GM18519 (cell line): ENCODE measurements around the gene PLCD3.

ENCODE experiments used
- ATAC-seq: cut with Tn5 transposase; IDR thresholded peaks from one replicate; pipeline ENCODE4 v1.9.1; 2021; ENCODE audit warnings: mild to moderate bottlenecking, moderate library complexity; ENCODE audit not compliant: unreplicated experiment, low FRiP score

The PLCD3 gene

DNA sequence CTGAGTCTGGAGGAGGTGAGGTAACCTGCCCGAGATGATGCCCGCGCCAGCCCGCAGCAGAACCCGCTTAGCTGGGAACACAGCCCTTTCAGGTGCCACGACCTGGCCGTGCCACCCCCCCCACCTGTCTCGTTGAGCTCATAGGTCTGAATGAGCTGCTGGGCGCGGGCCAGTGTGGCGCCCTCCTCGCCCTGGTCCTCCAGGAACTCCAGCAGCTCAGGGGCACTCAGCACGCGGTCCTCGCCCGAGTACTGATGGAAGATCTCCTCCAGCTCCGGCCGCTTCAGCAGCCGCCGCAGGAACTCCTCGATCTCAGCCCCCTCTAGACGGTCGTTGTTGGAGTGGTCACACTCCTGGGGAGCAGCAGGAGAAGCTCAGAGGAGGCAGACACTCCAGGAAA, 13.6 kb downstream of the PLCD3 start:
- ATAC-seq = no peak

GRCh38 chr17:45117848-45118646, 14.3 kb downstream of the PLCD3 start:
- ATAC-seq = no peak

GRCh38 chr17:45117334-45117733, 15.0 kb downstream of the PLCD3 start:
- ATAC-seq = no peak

DNA sequence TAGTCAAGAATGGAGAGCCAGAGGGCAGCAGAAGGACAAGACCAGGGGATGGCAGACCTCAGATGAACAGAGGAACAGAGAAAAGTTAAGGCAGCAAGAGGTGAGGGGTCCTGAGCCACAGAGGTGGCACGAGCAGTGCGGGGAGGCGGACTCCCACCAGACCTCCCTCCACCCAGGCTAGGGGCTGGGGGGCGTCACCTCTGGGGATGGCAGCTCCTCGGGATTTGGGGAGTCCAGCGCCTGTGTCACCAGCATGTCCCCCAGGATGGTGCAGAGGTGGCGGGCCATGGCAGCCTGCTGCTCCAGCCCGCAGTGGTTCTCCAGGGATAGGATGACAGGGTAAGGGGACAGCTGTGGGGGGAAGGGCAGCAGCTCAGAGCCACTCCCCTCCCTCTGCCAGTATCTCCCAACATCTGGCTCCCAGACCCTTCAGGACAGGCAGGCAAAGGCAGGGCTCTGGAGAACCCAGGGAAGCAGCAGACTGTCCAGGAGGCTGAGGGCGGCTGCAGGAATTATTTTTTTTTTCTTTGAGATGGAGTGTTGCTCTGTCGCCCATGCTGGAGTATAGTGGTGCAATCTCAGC, 15.8 kb downstream of the PLCD3 start:
- ATAC-seq = no peak

- no peak for ATAC-seq
These were observed 16.4 kb downstream of the PLCD3 start for GRCh38 chr17:45115871-45116270.

- ATAC-seq = no peak
These were observed 17.2 kb downstream of the PLCD3 start for GRCh38 chr17:45115015-45115625.

DNA sequence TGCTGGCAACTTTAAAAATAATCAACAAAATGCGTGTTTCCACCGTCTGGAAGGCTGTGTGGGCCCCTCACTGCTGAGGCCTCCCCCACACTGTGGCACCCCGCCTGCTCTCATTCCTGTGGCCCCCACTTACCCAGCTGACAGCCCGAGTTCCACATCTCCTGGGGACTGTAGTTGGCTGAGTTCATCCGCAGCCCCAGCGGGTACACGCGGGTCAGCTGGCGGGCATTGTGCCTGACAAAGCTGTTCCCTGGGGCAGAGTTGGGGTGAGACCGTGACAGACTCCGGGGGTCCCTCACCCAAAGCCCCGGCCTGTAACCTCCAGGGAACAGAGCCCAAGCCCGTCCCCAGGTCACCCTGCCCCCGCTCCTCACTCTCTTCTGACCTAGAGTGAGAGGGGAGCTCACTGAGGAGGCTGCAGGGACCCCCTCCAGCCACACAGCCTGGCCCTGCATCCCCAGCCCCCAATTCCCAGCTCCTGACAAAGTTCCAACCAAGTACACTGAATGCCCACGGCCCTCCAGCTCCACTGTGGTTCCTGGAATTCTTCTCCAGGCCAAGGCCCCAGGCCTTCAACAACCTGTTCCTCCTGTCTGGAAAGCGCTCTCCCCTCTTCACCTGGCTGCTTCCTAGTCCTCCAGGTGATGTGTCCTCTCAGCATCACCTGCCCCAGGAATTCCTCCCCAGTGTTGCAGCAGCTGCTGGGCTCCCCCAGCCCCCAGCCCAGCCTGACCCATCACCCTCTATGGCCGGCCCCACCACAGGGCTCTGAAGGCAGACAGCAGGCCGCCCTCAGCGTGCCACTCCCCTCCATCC, 18.0 kb downstream of the PLCD3 start:
- no peak for ATAC-seq

- ATAC-seq = no peak
These were observed 18.9 kb downstream of the PLCD3 start for GRCh38 chr17:45113424-45113754.

- no peak for ATAC-seq
These were observed 19.5 kb downstream of the PLCD3 start for GRCh38 chr17:45112559-45113423.

DNA sequence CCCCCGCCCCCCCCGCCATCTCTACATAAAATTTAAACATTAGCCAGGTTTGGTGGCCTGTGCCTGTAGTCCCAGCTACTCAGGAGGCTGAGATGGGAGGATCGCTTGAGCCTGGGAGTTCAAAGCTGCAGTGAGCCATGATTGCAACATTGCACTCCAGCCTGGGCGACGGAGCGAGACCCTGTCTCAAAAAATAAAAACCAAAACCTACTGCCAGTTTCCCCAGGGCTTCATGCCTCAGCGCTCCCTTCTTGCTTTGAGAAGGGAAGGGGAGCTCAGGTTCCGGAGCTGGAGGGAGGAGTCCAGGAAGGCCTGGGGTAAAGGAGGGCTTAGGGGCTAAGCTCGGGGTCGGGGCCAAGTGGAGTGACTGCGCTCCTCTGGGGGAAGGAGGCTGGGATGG, 20.5 kb downstream of the PLCD3 start:
- ATAC-seq = no peak

DNA sequence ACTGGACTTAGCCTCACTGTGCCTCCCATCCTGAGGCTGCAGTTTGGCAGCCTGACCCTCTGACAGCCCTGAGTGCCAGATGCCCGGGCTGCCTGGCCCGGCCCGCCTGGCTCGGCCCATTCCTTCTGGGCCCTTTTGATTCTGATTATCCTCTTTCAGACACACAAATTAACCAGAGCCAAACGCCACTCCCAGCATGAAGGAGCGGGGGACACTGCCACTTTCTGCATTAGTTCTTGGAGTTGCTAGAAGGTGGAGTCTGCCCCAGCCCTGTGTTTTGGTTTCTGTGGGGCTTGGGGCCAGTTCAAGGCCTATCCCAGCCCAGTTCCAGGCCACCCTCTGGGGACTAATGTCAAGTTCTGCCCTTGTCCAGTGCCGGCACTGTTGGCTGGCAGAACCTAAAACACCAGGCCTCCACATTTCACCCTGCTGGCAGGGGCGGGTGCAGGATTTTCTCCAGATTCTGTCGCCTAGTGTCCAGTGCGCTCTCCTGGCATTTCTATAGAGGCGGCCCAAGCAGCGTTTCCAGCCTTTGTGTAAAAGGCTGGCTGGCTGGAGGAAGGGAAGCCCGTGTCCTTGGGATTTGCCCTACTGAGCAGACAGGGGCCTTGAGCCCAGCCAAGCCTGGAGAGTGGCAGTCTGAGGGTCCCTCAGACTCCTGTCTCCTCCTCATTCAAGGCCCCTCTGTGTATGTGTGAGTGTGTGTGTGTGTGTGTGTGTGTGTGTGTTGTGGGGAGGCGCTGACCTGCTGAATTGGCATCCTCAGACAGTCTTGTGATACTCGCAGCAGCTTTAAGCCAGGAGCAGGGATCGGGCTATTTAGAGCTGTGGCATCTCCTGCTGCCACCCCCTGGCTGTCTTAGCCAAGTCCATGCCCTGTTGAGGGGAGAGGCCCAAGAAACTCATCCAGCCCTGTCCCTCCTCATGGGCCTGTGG, 21.4 kb downstream of the PLCD3 start:
- no peak for ATAC-seq

DNA sequence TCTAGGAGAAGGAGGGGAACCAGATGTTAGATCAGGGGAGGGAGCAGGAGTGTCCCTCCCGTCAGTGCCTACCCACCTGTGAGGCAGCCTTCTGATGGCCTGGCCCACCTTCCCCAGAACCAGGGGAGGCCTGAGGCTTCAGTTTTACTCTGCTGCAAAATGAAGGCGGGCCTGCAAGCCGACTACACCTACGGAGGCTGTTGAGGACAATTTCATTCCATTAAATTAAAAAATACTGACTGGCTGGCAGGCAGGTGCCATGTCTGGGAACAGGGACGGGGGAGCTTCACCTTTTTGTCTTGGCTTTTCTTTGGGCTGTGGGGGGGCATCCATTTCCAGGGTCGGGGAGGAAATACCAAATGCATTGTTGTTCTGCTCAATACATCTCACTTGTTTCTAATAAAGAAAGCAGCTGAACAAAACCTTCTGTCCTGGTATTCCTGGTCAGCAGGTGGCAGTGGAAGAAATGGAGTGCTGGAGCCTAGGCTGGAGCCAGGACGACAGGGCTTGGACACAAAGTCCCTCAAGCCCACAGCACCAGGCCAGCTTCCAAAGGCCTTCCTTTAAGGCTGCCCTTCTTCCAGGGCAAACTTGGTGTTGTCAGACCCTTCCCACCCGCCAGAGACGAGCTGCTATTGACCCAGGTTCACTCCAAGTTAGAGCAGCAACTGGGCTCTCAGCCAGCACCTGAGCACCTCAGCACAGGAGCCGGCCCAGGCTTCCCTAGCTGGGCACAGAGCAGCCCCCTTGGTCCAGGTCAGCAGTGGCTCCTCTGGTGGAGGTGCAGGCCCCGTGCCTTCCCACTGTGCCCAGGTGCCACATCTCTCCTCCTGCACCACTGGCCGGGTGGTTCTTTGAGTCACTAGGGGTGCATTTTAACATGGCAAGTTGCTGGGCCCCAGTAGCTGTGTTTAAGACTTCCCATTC, 23.5 kb downstream of the PLCD3 start:
- ATAC-seq = no peak

DNA sequence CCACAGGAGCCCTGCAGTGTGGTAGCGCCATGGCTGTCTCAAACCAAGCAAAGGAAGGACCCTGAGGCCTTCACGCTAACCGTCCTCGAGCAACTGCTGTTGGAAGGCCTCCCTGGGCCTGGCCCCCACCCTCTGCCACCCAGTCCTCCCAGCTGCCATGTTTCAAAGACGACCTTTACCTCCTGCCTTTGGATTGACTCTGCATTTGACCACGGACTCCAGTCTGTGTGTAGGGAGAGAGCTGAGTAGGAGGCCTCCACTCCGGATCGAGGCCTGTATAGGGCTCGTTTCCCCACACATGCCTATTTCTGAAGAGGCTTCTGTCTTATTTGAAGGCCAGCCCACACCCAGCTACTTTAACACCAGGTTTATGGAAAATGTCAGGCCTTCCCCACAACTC, 24.3 kb downstream of the PLCD3 start:
- no peak for ATAC-seq

DNA sequence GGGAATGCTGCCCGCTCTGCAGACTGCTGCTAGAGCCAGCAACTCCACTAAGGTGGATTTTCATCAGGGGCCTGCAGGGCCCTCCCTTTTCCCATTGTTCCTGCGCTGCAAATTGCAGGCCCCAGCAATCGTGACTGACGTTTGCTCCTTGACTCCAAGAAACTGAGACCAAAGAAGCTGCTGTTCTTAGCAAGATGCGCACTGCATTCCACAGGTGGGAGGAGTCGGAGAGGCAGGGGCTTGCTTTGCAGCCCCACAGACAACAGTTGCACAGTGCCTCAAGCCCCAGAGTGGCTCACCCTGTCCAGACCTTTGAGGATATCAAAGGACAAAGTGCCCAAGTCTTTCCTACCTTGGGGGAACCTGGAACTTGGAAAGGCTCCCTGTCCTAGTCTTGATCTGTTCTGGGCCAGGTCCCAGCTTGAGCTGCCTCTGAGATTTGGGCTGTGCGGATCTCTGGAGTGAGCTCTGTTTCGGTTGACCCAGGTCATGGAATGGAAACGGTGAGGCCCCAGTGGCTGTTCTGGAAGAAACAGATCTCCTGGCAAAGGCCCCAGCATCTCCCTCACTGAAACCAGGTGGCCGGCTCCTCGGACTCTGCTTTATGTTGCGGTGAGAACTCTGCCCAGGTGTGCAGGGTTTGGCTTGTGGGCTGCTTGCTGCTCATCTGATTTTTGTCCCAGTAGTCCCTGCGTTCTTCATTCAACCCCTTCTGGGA, 24.9 kb downstream of the PLCD3 start:
- no peak for ATAC-seq

GRCh38 chr17:45106582-45106981, 25.7 kb downstream of the PLCD3 start:
- ATAC-seq = no peak

GRCh38 chr17:45106096-45106495, 26.2 kb downstream of the PLCD3 start:
- no peak for ATAC-seq

GRCh38 chr17:45104907-45105624, 27.2 kb downstream of the PLCD3 start:
- ATAC-seq = no peak
